ENCODE results near the gene MBD5. TPM values are rescaled to one million over a fixed set of nuclear protein-coding genes. Genes with fewer than 3 reads are reported as not detected.

Gene MBD5
- total and polyA plus RNA-seq, 2 donors (not counting 1 experiment from before 2014, with no cell fraction given) = 10.9 to 69.7 TPM

DNA sequence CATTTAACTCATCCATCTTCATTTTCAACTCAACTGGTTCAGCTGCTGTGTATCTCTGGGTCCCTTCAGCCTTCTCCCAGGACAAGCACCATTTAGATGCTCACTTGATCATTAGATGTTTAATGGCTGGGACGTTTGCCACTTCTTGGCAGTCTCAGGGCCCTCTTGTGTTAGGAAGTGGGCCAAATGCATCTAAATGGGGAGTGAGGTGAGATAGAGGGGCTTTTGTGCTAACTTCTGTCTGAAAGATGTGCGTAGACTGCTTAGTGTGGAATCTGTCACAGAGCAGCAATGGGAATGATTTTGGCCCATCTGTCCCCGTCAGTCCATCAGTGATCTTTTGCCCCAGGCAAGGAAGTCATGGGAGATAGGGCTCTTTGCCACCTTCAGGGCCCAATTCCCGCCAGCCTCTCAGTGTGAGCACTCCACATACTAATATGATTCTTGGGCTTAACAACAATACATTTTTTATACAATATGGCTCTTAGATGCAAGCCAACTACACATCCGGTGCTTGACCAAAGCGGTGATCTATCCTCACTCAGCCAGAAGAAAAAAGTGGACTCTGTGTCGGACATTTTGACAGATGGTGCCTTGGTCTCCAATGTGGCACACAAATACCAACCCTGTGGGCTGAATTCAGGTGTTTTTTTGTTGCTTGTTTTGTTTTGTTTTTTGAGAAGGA is 528.0 kb downstream of the MBD5 start:
- H3K36me3 ChIP-seq (replicated peaks in 1 of 2; ENCODE audit: control extremely low read depth in 1 of 2, control insufficient read depth in 1 of 2, extremely low read depth in 1 of 2, insufficient read depth in 2 of 2, low read length in 1 of 2) = no peaks in the 10 kb centered on the region
- ChIA-PET CTCF (no interaction called here), POLR2A (no interaction called here)
- no peak overlapping the region for H3K27ac Mint-ChIP-seq
- peaks cover 11 to 13% of the 10 kb centered on the region in 2 donors for H3K4me1 ChIP-seq (ENCODE audit: control insufficient read depth in 2 of 2, insufficient read depth in 2 of 2, low read length in 2 of 2)
- no peak for ATAC-seq (ENCODE audit: low read depth)
- no peak overlapping the region for H3K27ac ChIP-seq (ENCODE audit: low read length in 2 of 2)
- H4K20me1 ChIP-seq (ENCODE audit: control insufficient read depth, insufficient read depth, low read length, poor library complexity, severe bottlenecking) = no peaks in the 10 kb centered on the region
- H3K79me2 ChIP-seq (ENCODE audit: control insufficient read depth, insufficient read depth, low read length) = no peaks in the 10 kb centered on the region
- no peak overlapping the region for H2AFZ ChIP-seq (ENCODE audit: insufficient read depth, low read depth, low read length, poor library complexity, severe bottlenecking)
- H3K4me3 ChIP-seq (ENCODE audit: control extremely low read depth in 1 of 5, extremely low read depth in 1 of 5, insufficient read depth in 1 of 5, low read depth in 2 of 5, low read length in 4 of 5) = no peak overlapping the region
- no peak for DNase-seq
- no peak overlapping the region for H3K9ac ChIP-seq (ENCODE audit: low read length)
- H3K27me3 ChIP-seq (replicated peaks in 1 of 4; ENCODE audit: control extremely low read depth in 1 of 4, control insufficient read depth in 3 of 4, insufficient read depth in 4 of 4, low read length in 3 of 4) = no peaks in the 10 kb centered on the region
- WGBS (ENCODE audit: insufficient coverage) = 98% methylated on average over 5 of the region's 7 CpGs
- H3K27me3 Mint-ChIP-seq = no peaks in the 10 kb centered on the region
- H3K9me3 Mint-ChIP-seq (ENCODE audit: insufficient read depth) = no peaks in the 10 kb centered on the region
- no peak for TF ChIP-seq EZH2 (IDR thresholded peaks at IDR 0.05; ENCODE audit: borderline replicate concordance, insufficient read depth, low read depth, low read length, poor library complexity, severe bottlenecking)
- TF ChIP-seq, protein P1, sequence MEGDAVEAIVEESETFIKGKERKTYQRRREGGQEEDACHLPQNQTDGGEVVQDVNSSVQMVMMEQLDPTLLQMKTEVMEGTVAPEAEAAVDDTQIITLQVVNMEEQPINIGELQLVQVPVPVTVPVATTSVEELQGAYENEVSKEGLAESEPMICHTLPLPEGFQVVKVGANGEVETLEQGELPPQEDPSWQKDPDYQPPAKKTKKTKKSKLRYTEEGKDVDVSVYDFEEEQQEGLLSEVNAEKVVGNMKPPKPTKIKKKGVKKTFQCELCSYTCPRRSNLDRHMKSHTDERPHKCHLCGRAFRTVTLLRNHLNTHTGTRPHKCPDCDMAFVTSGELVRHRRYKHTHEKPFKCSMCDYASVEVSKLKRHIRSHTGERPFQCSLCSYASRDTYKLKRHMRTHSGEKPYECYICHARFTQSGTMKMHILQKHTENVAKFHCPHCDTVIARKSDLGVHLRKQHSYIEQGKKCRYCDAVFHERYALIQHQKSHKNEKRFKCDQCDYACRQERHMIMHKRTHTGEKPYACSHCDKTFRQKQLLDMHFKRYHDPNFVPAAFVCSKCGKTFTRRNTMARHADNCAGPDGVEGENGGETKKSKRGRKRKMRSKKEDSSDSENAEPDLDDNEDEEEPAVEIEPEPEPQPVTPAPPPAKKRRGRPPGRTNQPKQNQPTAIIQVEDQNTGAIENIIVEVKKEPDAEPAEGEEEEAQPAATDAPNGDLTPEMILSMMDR (IDR thresholded peaks at IDR 0.05) = no peak
- H3K4me3 Mint-ChIP-seq = no peak overlapping the region
- peaks cover 0 to 4% (median 0%) of the 10 kb centered on the region in 3 donors for H3K9me3 ChIP-seq (ENCODE audit: control extremely low read depth in 1 of 3, control insufficient read depth in 2 of 3, insufficient read depth in 1 of 3, low read length in 2 of 3)
- H3K4me1 Mint-ChIP-seq = peaks cover 3% of the 10 kb centered on the region
- intact Hi-C loops (cut with micrococcal nuclease) = no loop called here
- H3K4me2 ChIP-seq (replicated peaks; ENCODE audit: low read depth, low read length, poor library complexity, severe bottlenecking) = no peak overlapping the region

DNA sequence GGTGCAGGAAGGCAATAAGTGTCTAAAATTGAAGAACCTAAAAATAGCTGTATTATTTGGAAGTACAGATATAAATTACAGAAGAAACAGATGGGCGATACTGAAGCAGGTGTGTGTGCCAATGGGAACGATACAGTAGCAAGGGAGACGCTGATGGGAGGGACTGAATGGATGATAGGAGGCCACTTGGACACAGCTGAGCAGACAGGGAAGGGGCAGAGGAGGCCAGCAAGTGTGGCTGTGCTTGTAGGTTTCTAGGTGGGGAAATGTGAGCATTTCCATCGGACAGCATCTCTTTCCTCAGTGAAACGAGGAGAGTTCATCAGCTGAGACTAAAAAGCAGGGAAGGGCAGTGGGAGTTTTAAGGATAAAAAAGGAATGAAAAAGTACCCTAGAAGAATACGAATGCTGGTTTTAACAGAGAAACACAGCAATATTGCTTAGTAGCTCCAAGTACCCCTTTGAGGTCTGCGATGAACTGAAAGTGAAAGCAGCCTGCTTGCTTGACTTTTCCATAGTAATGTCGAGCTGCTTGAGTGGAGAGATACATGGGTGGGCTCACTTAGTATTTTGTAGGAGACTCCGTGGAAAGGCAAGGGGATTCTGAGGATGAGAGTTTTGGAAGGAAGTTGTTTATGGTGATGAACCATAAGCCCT is 531.9 kb downstream of the MBD5 start:
- Histone ChIP-seq H3K36me3 (replicated peaks in 1 of 2; ENCODE audit: control extremely low read depth in 1 of 2, control insufficient read depth in 1 of 2, extremely low read depth in 1 of 2, insufficient read depth in 2 of 2, low read length in 1 of 2) (no peaks in the 10 kb centered on the region), H3K27ac (ENCODE audit: low read length in 2 of 2) (peak overlapping the region in 1 of 2 donors; percentile 21), H3K4me1 (ENCODE audit: control insufficient read depth in 2 of 2, insufficient read depth in 2 of 2, low read length in 2 of 2) (peaks cover 8 to 13% of the 10 kb centered on the region in 2 donors), H3K4me2 (replicated peaks; ENCODE audit: low read depth, low read length, poor library complexity, severe bottlenecking) (peak overlapping the region; percentile 71), H3K27me3 (replicated peaks in 1 of 4; ENCODE audit: control extremely low read depth in 1 of 4, control insufficient read depth in 3 of 4, insufficient read depth in 4 of 4, low read length in 3 of 4) (no peaks in the 10 kb centered on the region), H3K79me2 (ENCODE audit: control insufficient read depth, insufficient read depth, low read length) (no peaks in the 10 kb centered on the region), H3K4me3 (ENCODE audit: control extremely low read depth in 1 of 5, extremely low read depth in 1 of 5, insufficient read depth in 1 of 5, low read depth in 2 of 5, low read length in 4 of 5) (peak overlapping the region; percentile 37 to 73 (median 66)), H4K20me1 (ENCODE audit: control insufficient read depth, insufficient read depth, low read length, poor library complexity, severe bottlenecking) (no peaks in the 10 kb centered on the region), H3K9ac (ENCODE audit: low read length) (peak overlapping the region; percentile 69), H2AFZ (ENCODE audit: insufficient read depth, low read depth, low read length, poor library complexity, severe bottlenecking) (peak overlapping the region; percentile 86), H3K9me3 (ENCODE audit: control extremely low read depth in 1 of 3, control insufficient read depth in 2 of 3, insufficient read depth in 1 of 3, low read length in 2 of 3) (no peaks in the 10 kb centered on the region)
- TF ChIP-seq, protein P1 (IDR thresholded peaks at IDR 0.05) = no peak
- no peak for TF ChIP-seq EZH2 (IDR thresholded peaks at IDR 0.05; ENCODE audit: borderline replicate concordance, insufficient read depth, low read depth, low read length, poor library complexity, severe bottlenecking)
- ChIA-PET CTCF (interaction anchor here (0.7 to 1.0 kb wide), 3 partner anchors 11 to 438 kb away, joined by 3 to 5 read pairs (median 3); no protein-coding TSS in a partner anchor), POLR2A (no interaction called here)
- 15% methylated on average over 8 of the region's 9 CpGs for WGBS (ENCODE audit: insufficient coverage)
- DNase-seq = peak; percentile 47
- Mint-ChIP-seq H3K4me1 (no peaks in the 10 kb centered on the region), H3K27ac (no peak overlapping the region), H3K27me3 (no peaks in the 10 kb centered on the region), H3K4me3 (no peak overlapping the region), H3K9me3 (ENCODE audit: insufficient read depth) (no peaks in the 10 kb centered on the region)
- intact Hi-C loops (cut with micrococcal nuclease) = no loop called here
- peak; percentile 24 for ATAC-seq (ENCODE audit: low read depth)
